ENCODE results near the gene TPSB2.

The TPSB2 gene

DNA sequence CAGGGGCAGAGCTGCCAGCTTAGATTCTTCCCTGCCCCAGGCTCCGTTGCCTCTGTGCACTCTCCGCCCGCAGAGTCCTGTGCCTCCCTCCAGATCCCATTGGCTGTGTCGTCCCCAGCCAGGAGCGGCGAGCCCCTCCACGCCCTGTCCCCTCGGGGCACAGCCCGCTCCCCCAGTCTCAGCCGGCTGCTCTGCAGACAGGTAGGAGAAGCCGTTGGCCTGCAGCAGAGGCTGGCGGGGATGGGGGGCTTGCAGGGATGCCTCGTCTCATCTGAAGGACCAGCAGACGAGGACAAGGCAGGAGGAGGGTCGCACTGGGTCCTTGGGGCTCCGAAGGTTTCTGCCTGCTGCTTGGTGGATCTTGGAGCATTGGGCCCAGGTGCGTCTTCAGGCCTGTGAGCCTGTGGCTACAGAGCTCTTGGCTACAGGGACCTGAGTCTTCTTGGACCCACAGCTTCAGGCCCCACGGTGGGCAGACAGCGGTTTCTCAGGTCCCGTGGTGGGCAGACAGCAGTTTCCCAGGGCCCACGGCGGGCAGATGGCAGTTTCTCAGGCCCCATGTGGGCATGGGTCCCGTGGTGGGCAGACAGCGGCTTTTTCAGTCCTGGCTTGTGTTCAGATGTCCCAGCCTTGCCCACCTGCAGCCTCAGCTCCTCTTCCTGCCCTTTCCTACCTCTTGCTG is 10.9 kb downstream of the TPSB2 start:
- DNase-seq: no peak

- DNase-seq: no peak
Observed at GRCh38 chr16:1218061-1218929, 11.7 kb downstream of the TPSB2 start.

DNA sequence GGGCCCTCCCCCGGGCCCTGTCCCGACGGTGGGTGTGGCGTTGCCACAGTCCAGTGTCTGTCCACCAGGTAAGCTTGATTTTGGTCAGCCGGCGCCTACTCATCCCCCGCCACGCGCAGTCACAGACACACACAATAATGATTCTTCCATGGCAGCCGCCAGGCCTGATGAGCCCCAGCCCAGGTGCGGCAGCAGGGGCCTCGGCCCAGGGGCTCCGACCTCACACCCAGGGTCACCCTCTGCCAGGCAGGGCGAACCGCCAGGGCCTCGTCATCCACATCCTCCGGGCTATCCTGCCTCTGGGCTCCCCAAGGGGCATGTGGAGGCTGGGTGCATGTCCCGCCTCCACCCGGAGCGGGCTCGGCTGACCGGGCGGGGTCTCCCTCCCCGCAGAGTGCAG is 12.5 kb downstream of the TPSB2 start:
- DNase-seq: no peak

GRCh38 chr16:1216681-1217400 is 13.1 kb downstream of the TPSB2 start:
- no peak for DNase-seq

- DNase-seq: no peak
Observed at GRCh38 chr16:1216296-1216619, 13.7 kb downstream of the TPSB2 start.

- DNase-seq: no peak
Observed at GRCh38 chr16:1215574-1216295, 14.2 kb downstream of the TPSB2 start.

GRCh38 chr16:1214719-1215118 is 15.3 kb downstream of the TPSB2 start:
- DNase-seq: no peak

GRCh38 chr16:1213796-1214372 is 16.1 kb downstream of the TPSB2 start:
- DNase-seq: no peak

GRCh38 chr16:1213231-1213630 is 16.8 kb downstream of the TPSB2 start:
- no peak for DNase-seq

DNA sequence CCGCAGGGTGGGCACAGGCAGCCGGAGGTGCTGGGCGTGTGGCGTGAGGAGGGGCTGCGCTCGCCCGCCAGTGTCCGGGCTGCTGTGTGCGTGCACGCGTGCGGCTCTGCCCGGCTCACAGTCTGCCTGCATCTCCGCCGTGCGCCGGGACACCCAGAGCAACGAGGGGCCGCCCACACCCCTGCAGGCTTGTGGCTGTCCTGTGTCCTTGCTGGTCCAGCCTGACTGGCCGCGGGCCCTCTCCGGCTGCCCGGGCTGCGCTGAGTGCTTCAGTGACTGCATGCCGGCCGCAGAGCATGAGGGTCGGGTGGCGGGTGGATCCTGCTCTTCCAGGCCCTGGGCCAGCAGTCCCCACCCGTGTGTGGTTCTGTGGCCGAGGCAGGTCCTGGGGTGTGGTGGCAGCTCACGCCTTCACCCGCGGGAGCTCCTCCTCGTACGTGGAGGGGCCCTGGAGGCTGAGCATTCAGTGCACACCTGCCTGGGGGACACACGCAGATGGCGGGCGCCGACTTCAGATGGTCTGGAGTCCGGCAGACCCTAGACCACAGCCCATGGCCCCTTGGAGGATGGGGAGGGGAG is 17.3 kb downstream of the TPSB2 start:
- no peak for DNase-seq

GRCh38 chr16:1211451-1212268 is 18.3 kb downstream of the TPSB2 start:
- DNase-seq: no peak

DNA sequence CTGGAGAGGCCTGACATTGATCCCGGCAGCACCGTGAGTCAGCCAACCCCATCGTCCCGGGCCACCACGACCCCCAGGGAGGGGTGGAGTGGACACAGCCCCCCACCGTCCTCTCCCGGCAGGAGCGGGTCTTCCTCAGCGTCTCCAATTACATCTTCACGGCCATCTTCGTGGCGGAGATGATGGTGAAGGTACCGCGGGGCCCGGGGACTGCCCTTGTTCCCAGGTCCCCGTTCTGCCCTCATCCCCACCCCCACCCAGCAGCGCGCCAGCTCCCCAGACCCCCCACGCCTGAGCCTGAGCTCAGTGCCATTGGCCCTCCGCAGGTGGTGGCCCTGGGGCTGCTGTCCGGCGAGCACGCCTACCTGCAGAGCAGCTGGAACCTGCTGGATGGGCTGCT is 19.5 kb downstream of the TPSB2 start:
- no peak for DNase-seq

GRCh38 chr16:1209081-1209480 is 20.9 kb downstream of the TPSB2 start:
- DNase-seq: no peak

DNA sequence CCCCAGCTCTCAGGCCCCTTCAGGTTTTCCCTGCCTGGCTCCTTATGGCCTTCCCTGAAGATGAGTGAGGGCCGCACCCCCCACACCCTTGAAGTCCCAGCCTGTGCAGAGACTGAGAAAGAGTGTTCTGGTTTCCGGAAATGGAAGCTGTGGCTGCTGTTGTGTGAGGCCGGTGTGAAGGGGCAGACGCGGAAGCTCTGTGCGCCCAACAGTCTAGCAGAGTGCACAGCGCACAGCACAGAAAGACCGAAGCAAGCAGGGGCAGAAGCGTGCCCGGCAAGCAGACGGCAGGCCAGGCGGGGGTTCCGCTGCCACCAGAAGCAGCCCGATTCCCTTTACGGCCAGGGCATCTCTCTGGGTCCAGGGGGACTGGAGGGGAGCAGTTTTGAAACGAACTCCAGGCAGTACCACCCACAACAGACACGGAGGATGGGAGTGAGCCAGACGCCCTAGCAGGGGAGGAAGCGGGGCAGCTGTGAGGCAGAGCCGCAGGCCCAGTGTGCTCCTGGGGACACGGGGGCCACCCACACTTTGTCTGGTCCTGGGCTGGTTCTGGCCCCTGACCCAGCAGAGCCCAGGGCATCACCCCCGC is 21.6 kb downstream of the TPSB2 start:
- DNase-seq: no peak

DNA sequence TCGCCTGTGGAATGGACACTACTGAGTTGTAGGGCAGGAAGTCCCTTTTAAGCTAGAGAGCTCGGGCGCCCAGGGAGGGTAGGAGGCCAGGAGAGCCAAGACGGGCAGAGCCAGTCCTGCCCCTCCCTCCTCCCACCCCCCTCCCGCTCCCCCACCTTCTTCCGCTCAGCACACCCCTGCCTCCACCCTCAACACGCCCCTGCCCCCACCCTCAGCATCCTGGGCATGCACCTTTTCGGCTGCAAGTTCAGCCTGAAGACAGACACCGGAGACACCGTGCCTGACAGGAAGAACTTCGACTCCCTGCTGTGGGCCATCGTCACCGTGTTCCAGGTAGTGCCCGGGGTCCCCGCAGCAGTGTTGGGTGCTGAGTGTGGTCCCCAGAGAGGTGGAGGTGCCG is 23.2 kb downstream of the TPSB2 start:
- DNase-seq: no peak

DNA sequence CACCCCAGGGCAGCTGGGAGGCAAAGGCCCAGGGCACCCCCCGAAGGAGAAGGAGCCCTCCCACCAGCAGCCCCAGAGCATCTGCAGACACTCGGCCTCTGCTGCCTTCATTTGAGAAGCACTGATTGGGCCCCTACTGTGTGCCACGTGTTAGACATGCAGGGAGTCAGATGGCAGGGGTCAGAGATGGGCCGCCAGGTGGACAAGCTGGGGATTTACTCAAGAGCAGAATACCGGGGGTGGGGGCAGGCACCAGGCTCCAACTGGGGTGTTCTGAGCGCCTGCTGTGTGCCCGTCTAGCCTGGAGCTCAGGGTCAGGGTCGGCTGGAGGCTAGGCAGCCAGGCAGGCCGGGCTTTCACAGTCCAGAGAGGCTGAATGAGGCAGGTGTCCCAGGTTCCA is 23.7 kb downstream of the TPSB2 start:
- DNase-seq: no peak

DNA sequence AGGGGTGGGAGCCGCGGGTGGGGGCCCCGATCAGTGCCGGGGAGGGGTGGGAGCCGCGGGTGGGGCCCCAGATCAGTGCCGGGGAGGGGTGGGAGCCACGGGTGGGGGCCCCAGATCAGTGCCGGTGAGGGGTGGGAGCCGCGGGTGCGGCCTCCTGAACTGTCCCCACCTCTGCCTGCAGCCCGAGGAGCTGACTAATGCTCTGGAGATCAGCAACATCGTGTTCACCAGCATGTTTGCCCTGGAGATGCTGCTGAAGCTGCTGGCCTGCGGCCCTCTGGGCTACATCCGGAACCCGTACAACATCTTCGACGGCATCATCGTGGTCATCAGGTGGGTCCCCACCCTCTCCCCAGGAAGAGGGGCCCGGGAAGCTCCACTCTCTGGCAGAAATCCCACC is 25.1 kb downstream of the TPSB2 start:
- DNase-seq: no peak

- no peak for DNase-seq
Observed at GRCh38 chr16:1202274-1202673, 27.7 kb downstream of the TPSB2 start.

DNA sequence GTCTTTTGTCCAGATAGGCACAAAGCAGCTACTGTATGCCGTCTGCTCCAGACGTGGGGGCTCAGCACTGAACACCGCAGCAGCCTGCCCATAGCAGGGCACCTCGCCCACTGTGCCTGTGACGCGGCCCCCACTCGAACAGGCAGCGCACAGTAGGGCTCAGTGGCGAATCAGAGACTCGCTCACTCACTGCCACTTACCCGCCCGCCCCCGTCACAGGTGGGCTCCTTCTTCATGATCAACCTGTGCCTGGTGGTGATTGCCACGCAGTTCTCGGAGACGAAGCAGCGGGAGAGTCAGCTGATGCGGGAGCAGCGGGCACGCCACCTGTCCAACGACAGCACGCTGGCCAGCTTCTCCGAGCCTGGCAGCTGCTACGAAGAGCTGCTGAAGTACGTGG is 28.5 kb downstream of the TPSB2 start:
- DNase-seq: no peak

- DNase-seq: no peak
Observed at GRCh38 chr16:1200014-1200627, 29.9 kb downstream of the TPSB2 start.
